Smooth muscle cell (in vitro differentiated cells): ENCODE results near the gene ACTL9. TPM values are rescaled to one million over a fixed set of nuclear protein-coding genes. Genes with fewer than 3 reads are reported as not detected.

Source experiments
- DNase-seq: peaks from one replicate; lab custom pipeline; 2025; ENCODE audit not compliant: unreplicated experiment; lab: John Stamatoyannopoulos, UW
- H2AFZ ChIP-seq: fragments of 200-600 bp; sonication (generic); 2 replicates; pipeline ENCODE4 v1.6.0; 2016; ENCODE audit warnings: antibody characterized with exemption, low read depth, mild to moderate bottlenecking
- H3F3A ChIP-seq: fragments of 200-600 bp; sonication (generic); 2 replicates; pipeline ENCODE4 v1.6.0; 2017; ENCODE audit warnings: antibody characterized with exemption, low read depth
- H3K27ac ChIP-seq: fragments of 200-600 bp; sonication (generic); 2 replicates; pipeline ENCODE4 v1.5.1; 2016; ENCODE audit warnings: low read depth, mild to moderate bottlenecking
- H3K27me3 ChIP-seq: fragments of 200-600 bp; sonication (generic); 2 replicates; pipeline ENCODE4 v1.6.1; 2016; ENCODE audit warnings: low read depth, mild to moderate bottlenecking
- H3K36me3 ChIP-seq: fragments of 200-600 bp; sonication (generic); 2 replicates; pipeline ENCODE4 v1.5.1; 2016; ENCODE audit warnings: low read depth
- H3K4me1 ChIP-seq: fragments of 200-600 bp; sonication (generic); 2 replicates; pipeline ENCODE4 v1.5.1; 2016; ENCODE audit warnings: low read depth
- H3K4me2 ChIP-seq: fragments of 200-600 bp; sonication (generic); 2 replicates; pipeline ENCODE4 v1.6.0; 2016; ENCODE audit warnings: mild to moderate bottlenecking
- H3K4me3 ChIP-seq: fragments of 200-600 bp; sonication (generic); 2 replicates; pipeline ENCODE4 v1.5.1; 2016; ENCODE audit warnings: mild to moderate bottlenecking
- H3K79me2 ChIP-seq: fragments of 200-600 bp; sonication (generic); 2 replicates; pipeline ENCODE4 v1.6.0; 2016; ENCODE audit warnings: low read depth, mild to moderate bottlenecking
- H3K9ac ChIP-seq: fragments of 200-600 bp; sonication (generic); 2 replicates; pipeline ENCODE4 v1.6.0; 2016; ENCODE audit warnings: low read depth
- H3K9me3 ChIP-seq: fragments of 200-600 bp; sonication (generic); replicated peaks from 2 replicates; pipeline ENCODE4 v1.5.1; 2016; ENCODE audit warnings: low read depth
- H4K20me1 ChIP-seq: fragments of 200-600 bp; sonication (generic); 2 replicates; pipeline ENCODE4 v1.6.0; 2016; ENCODE audit warnings: low read depth
- WGBS: methylation state at CpG from one replicate; pipeline ENCODE4 v1.1.7; 2016; ENCODE audit warnings: low lambda C conversion rate; 5-methylcytosine and 5-hydroxymethylcytosine counted together
- polyA plus RNA-seq: library from polyadenylated mRNA; unstranded; fragments of >200 nt; fragmentation: Nextera tagmentation; extraction: Ambion mirVana; gene quantifications from 2 replicates; pipeline ENCODE4 v1.2.1, GENCODE V29; 2016
- total RNA-seq: library from RNA; depleted of rRNA; stranded (reverse); fragments of >200 nt; gene quantifications from 2 replicates; pipeline ENCODE4 v1.2.3, GENCODE V29; 2014
- TF ChIP-seq, protein P1 (sequence below): fragments of 200-600 bp; sonication (generic); IDR thresholded peaks from 2 replicates; pipeline ENCODE4 v1.5.1; 2017; ENCODE audit warnings: borderline replicate concordance, mild to moderate bottlenecking, antibody characterized with exemption; ENCODE audit not compliant: insufficient read depth, poor library complexity, severe bottlenecking

The ACTL9 gene
- total and polyA plus RNA-seq, 2 experiments from 2014 or later, result not detected

DNA sequence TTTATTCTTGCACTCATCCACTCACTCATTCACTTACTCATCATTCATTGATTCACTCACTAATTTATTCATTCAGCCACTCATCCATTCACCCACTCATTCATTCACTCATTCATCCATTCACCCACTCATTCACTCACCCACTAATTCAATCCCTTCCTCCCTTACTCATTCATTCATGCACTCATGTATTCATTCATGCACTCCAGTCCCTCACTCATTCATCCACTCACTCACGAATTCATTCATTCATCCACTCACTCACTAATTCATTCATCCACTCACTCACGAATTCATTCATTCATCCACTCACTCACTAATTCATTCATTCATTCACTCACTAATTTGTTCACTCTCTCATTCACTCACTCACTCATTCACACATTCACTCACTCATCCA, 16.1 kb downstream of the ACTL9 start:
- TF ChIP-seq, protein P1, sequence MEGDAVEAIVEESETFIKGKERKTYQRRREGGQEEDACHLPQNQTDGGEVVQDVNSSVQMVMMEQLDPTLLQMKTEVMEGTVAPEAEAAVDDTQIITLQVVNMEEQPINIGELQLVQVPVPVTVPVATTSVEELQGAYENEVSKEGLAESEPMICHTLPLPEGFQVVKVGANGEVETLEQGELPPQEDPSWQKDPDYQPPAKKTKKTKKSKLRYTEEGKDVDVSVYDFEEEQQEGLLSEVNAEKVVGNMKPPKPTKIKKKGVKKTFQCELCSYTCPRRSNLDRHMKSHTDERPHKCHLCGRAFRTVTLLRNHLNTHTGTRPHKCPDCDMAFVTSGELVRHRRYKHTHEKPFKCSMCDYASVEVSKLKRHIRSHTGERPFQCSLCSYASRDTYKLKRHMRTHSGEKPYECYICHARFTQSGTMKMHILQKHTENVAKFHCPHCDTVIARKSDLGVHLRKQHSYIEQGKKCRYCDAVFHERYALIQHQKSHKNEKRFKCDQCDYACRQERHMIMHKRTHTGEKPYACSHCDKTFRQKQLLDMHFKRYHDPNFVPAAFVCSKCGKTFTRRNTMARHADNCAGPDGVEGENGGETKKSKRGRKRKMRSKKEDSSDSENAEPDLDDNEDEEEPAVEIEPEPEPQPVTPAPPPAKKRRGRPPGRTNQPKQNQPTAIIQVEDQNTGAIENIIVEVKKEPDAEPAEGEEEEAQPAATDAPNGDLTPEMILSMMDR, result no peak
- Histone ChIP-seq H3K27me3 (no peaks in the 10 kb centered on the region), H3F3A (no peaks in the 10 kb centered on the region), H3K4me3 (no peak overlapping the region), H3K9ac (no peak overlapping the region), H3K27ac (no peak overlapping the region), H3K9me3 (no peaks in the 10 kb centered on the region), H2AFZ (no peak overlapping the region), H4K20me1 (no peaks in the 10 kb centered on the region), H3K4me1 (no peaks in the 10 kb centered on the region), H3K79me2 (no peaks in the 10 kb centered on the region), H3K36me3 (no peaks in the 10 kb centered on the region), H3K4me2 (no peak overlapping the region)
- 53% methylated on average over 2 of the region's 2 CpGs for WGBS
- no peak for DNase-seq

DNA sequence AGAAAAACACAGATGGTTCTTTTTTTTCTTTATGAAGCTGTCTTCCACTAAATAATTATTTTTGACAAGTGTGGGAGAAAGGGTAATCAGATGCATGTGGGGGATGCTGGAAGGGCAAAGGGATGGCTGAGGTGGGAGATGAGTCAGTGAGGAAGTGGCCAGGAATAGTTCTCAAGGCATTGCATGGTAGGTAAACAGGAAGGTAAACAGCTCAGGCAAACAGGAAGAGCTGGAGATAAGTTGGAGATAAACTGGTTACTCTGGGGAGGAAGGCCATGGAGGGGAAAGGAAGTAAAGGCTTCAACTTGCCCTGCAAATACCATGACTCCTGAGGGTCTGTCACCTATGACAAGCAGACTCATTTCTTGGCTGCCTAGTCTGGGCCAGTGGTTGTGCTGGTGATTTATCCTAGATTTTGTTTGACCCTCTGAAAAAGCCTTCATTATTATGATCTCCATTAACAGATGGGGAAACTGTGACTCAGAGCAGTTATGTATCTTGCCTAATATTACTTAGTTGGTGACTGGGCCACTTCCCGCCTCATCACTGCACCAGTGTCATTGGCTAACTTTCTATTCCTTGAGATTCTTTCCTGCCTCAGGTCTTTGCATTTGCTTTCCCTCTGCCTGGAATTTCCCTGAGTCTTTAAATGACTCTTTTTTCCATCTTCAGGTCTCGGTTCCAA, 17.1 kb downstream of the ACTL9 start:
- no peak for DNase-seq
- Histone ChIP-seq H3K4me1 (no peaks in the 10 kb centered on the region), H3K9me3 (no peaks in the 10 kb centered on the region), H3F3A (no peaks in the 10 kb centered on the region), H3K27ac (no peak overlapping the region), H3K27me3 (no peaks in the 10 kb centered on the region), H2AFZ (no peak overlapping the region), H3K4me3 (no peak overlapping the region), H3K36me3 (no peaks in the 10 kb centered on the region), H3K79me2 (no peaks in the 10 kb centered on the region), H3K4me2 (no peak overlapping the region), H4K20me1 (no peaks in the 10 kb centered on the region), H3K9ac (no peak overlapping the region)
- TF ChIP-seq, protein P1, result no peak
- WGBS, result 75% methylated on average over 2 of the region's 2 CpGs

DNA sequence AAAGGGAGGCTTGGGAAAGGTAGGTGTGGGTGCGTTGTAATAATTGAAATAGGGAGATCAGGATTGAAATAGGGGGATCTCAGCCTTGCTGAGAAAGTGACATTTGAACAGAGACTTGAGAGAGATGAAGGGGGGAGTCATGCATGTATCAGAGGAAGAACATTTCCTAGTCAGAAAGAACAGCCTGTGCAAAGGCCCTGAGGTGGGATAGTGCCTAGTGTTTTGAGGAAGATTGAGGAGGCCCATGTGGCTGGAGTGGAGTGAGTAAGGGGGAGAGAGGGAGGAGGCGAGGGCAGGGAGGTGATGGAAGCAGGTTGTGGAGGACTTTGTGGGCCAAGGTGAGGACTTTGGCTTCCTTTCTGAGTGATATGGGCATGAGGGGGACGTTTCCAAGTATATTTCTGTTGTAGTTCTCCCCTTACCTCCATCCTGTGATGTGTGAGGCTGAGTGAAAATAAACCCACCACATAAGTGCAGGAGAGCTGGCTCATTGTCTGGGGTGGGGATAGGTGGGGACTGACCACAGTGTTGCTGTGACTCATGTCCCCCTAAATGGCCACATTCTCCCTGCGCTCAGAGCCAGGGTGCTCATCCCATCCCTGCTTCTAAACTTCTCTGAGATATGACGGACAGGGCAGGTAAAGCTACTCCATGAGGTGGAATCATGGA, 17.8 kb downstream of the ACTL9 start:
- H3K4me2 ChIP-seq, result no peak overlapping the region
- H3K79me2 ChIP-seq, result no peaks in the 10 kb centered on the region
- H3K27ac ChIP-seq, result no peak overlapping the region
- no peak for DNase-seq
- H3K9ac ChIP-seq, result no peak overlapping the region
- 74% methylated on average over 5 of the region's 5 CpGs for WGBS
- TF ChIP-seq, protein P1, result no peak
- H3K4me1 ChIP-seq, result no peaks in the 10 kb centered on the region
- H2AFZ ChIP-seq, result no peak overlapping the region
- H4K20me1 ChIP-seq, result no peaks in the 10 kb centered on the region
- H3K36me3 ChIP-seq, result no peaks in the 10 kb centered on the region
- no peaks in the 10 kb centered on the region for H3K9me3 ChIP-seq
- H3K27me3 ChIP-seq, result no peaks in the 10 kb centered on the region
- no peaks in the 10 kb centered on the region for H3F3A ChIP-seq
- no peak overlapping the region for H3K4me3 ChIP-seq

DNA sequence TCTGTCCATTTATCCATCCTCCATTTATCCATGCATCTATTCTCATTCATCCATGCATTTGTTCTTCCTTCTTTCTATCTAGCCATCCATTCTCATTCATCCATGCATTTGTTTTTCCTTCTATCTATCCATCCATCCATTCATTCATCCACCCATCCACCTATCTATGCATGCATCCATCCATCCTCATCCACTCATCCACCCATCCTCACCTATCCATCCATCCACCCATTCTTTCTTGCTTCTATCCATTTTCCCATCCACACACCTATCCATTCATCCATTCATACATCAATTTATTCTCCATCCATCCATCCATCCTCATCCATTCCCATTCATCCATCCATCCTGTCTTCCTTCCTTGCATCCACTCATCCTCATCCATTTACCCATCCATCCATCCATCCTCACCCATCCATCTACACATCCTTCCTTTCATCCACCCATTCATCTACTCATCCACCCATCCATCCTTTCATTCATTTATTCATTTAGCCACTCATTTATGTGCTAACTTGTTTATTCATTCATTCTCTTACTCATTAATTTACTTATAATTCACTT, 20.3 kb downstream of the ACTL9 start:
- no peak for DNase-seq
- no peak overlapping the region for H3K4me2 ChIP-seq
- no peaks in the 10 kb centered on the region for H4K20me1 ChIP-seq
- no peaks in the 10 kb centered on the region for H3K79me2 ChIP-seq
- no peak overlapping the region for H2AFZ ChIP-seq
- H3K9ac ChIP-seq, result no peak overlapping the region
- H3K9me3 ChIP-seq, result no peaks in the 10 kb centered on the region
- H3K36me3 ChIP-seq, result no peaks in the 10 kb centered on the region
- H3K27me3 ChIP-seq, result no peaks in the 10 kb centered on the region
- no peaks in the 10 kb centered on the region for H3K4me1 ChIP-seq
- H3K27ac ChIP-seq, result no peak overlapping the region
- TF ChIP-seq, protein P1, result no peak
- no peak overlapping the region for H3K4me3 ChIP-seq
- H3F3A ChIP-seq, result no peaks in the 10 kb centered on the region
